SK-MEL-5 (cell line): ENCODE data around the gene NCAM1. TPM values are rescaled to one million over a fixed set of nuclear protein-coding genes. Genes with fewer than 3 reads are reported as not detected.

Source experiments
- DNase-seq: peaks from one replicate; pipeline ENCODE4 v3.0.0-alpha.2; 2016; ENCODE audit warnings: low read depth, low spot score
- in situ Hi-C: cut with HindIII; loops from 2 replicates; pipeline ENCODE4 v1.10.0; 2016; ENCODE audit warnings: low sequenced_read_pairs, high pct_unique_total_duplicates, low pct_unique_long_range_greater_than_20kb
- small RNA-seq, 2 experiments: library from RNA; depleted of rRNA; stranded (forward); fragments of <200 nt; gene quantifications; one replicate each; pipeline ENCODE3, GENCODE V24; 2014
- total RNA-seq: library from RNA; depleted of rRNA; stranded (reverse); fragments of >200 nt; shearing (Covaris generic); gene quantifications from 2 replicates; pipeline ENCODE4 v1.2.3, GENCODE V29; 2014

NCAM1 gene
- total RNA-seq, 1 experiment from 2014 or later, result not detected

- DNase-seq, result peak; percentile 83
- in situ Hi-C loops, result no loop called here
Observed at GRCh38 chr11:113314389-113315301, 353.4 kb downstream of the NCAM1 start, which contains the start of gene TTC12. Gene TTC12 (plus strand): TSS chr11:113314583. CDS start chr11:113316258, 1,675 bp downstream.

- in situ Hi-C loops, result no loop called here
- no peak for DNase-seq
Observed at GRCh38 chr11:113315811-113316210, 354.6 kb downstream of the NCAM1 start.

- in situ Hi-C loops, result no loop called here
- DNase-seq, result no peak
Observed at GRCh38 chr11:113316256-113316655, 355.0 kb downstream of the NCAM1 start.

- no peak for DNase-seq
- in situ Hi-C loops, result no loop called here
Observed at GRCh38 chr11:113317339-113317738, 356.1 kb downstream of the NCAM1 start.

GRCh38 chr11:113319085-113319484 is 357.9 kb downstream of the NCAM1 start:
- in situ Hi-C loops, result no loop called here

GRCh38 chr11:113322158-113322557 is 360.9 kb downstream of the NCAM1 start:
- in situ Hi-C loops, result no loop called here

More at GRCh38 chr11:113319085-113319484, 357.9 kb downstream of the NCAM1 start:
- no peak for DNase-seq

GRCh38 chr11:113324250-113324649 is 363.0 kb downstream of the NCAM1 start:
- DNase-seq, result no peak
- in situ Hi-C loops, result no loop called here

More at GRCh38 chr11:113322158-113322557, 360.9 kb downstream of the NCAM1 start:
- DNase-seq, result no peak

Small RNAs within 50 kb of the gene (small RNA-seq; reads per million reads assigned to genes)
- gene RNU7-187P, result 0 reads per million in 2 experiments
